WTC11 (cell line): Measurements from ENCODE around the gene CCNJL.

Experiments used
- CREM ChIP-seq: sonication (generic); formaldehyde crosslinking; IDR thresholded peaks from 2 replicates; pipeline ENCODE4 v1.8.1; 2022; ENCODE audit warnings: mild to moderate bottlenecking, missing genetic modification reagents, moderate library complexity
- CTCF ChIP-seq: fragments of 200-600 bp; IDR thresholded peaks from 2 replicates; pipeline ENCODE4 v1.8.0; 2022; ENCODE audit warnings: antibody characterized with exemption
- KAT7 ChIP-seq: sonication (generic); formaldehyde crosslinking; IDR thresholded peaks from 2 replicates; pipeline ENCODE4 v1.8.1; 2023; ENCODE audit warnings: missing genetic modification reagents, mild to moderate bottlenecking, borderline replicate concordance
- MAX ChIP-seq: sonication (generic); formaldehyde crosslinking; IDR thresholded peaks from 2 replicates; pipeline ENCODE4 v1.8.0; 2022; ENCODE audit warnings: mild to moderate bottlenecking, missing genetic modification reagents
- NFE2L1 ChIP-seq: sonication (generic); formaldehyde crosslinking; IDR thresholded peaks from 2 replicates; pipeline ENCODE4 v1.8.1; 2023; ENCODE audit warnings: missing genetic modification reagents
- OVOL2 ChIP-seq: fragments of 250-450 bp; sonication (Bioruptor Pico); IDR thresholded peaks from 2 replicates; pipeline ENCODE4 v1.9.0; 2021; ENCODE audit warnings: mild to moderate bottlenecking, borderline replicate concordance
- RELA ChIP-seq: sonication (generic); formaldehyde crosslinking; IDR thresholded peaks from 2 replicates; pipeline ENCODE4 v1.8.1; 2022; ENCODE audit warnings: missing genetic modification reagents, mild to moderate bottlenecking, borderline replicate concordance
- TP53 ChIP-seq: sonication (generic); formaldehyde crosslinking; IDR thresholded peaks from 2 replicates; pipeline ENCODE4 v1.8.1; 2023; ENCODE audit warnings: mild to moderate bottlenecking, missing genetic modification reagents
- USF1 ChIP-seq: sonication (generic); formaldehyde crosslinking; IDR thresholded peaks from 2 replicates; pipeline ENCODE4 v1.8.0; 2022; ENCODE audit warnings: mild to moderate bottlenecking, missing genetic modification reagents
- ZBTB43 ChIP-seq: sonication (generic); formaldehyde crosslinking; IDR thresholded peaks from 2 replicates; pipeline ENCODE4 v1.8.1; 2023; ENCODE audit warnings: mild to moderate bottlenecking, missing genetic modification reagents
- ZNF416 ChIP-seq: fragments of 250-450 bp; sonication (Bioruptor Pico); IDR thresholded peaks from 2 replicates; pipeline ENCODE4 v1.9.0; 2021; ENCODE audit warnings: mild to moderate bottlenecking, inconsistent platforms
- ZNF512 ChIP-seq: sonication (generic); formaldehyde crosslinking; IDR thresholded peaks from 2 replicates; pipeline ENCODE4 v1.8.1; 2022; ENCODE audit warnings: missing genetic modification reagents, borderline replicate concordance

GRCh38 chr5:160237571-160238093 is 74.7 kb downstream of the CCNJL start:
- TF ChIP-seq CTCF: no peak
- no peak for TF ChIP-seq ZNF512 (CRISPR knock-in tag)
- no peak for TF ChIP-seq ZNF416
- TF ChIP-seq TP53: 0 out of 2 replicates have a peak, but pooled peaks have one; percentile 48
- no peak for TF ChIP-seq OVOL2
- TF ChIP-seq MAX (CRISPR knock-in tag): peak; percentile 75; the same call in 1 of the 2 replicates
- no peak for TF ChIP-seq NFE2L1 (CRISPR knock-in tag)
- no peak for TF ChIP-seq CREM (CRISPR knock-in tag)
- no peak for TF ChIP-seq KAT7 (CRISPR knock-in tag)
- 0 out of 2 replicates have a peak, but pooled peaks have one; percentile 24 for TF ChIP-seq USF1
- no peak for TF ChIP-seq ZBTB43 (CRISPR knock-in tag)
- TF ChIP-seq RELA: no peak
